ENCODE measurements around the gene TSSC4. TPM values are rescaled to one million over a fixed set of nuclear protein-coding genes. Genes with fewer than 3 reads are reported as not detected.
A peak's percentile ranks its signal among the peaks of the same experiment; 100 is the strongest.

Gene TSSC4
- total RNA-seq, 1 experiment from 2014 or later: 26.7 TPM

DNA sequence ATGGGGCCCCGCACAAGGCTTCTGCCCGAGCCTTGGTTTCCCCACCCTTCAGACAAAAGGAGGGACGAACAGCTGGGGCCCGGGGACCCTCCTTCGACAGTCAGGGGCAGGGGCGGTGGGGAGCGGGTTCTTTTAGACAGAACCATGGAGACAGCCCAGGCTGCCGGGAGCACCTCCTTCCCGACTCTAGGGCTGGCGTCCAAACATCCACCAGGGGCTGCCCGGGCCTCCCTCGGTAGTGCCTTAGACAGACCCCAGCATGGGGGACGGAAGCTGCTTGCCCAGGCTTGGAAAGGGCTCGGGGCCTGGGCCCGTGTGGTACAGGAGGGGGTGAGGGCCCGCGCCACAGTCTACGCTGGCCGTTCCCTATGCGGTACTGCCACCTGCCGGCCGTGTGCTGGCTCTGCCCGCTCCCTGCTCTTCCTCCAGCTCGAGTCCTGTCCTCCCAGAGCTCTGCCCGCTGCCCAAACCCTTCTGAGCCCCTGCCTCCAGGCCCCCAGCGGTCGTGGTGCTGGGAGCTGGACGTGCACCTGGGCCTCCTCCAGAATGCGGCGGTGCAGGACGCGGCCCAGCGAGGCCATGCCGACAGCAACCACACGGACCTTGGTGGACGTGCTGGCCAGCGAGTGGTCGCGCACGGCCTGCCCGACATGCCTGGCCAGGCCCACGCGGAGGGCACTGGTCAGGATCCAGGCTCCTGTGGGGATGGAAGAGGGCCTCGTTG, 20.1 kb downstream of the TSSC4 start:
- no peak overlapping the region for H3K4me3 ChIP-seq
- no peaks in the 10 kb centered on the region for H3K36me3 ChIP-seq
- no peaks in the 10 kb centered on the region for H3K4me1 ChIP-seq
- DNase-seq: peak; percentile 63 to 82
- H3K27ac ChIP-seq: no peak overlapping the region
- H3K27me3 ChIP-seq: peaks cover 6% of the 10 kb centered on the region; the same call in 1 of the 2 replicates
- H3K9me3 ChIP-seq (replicated peaks): no peaks in the 10 kb centered on the region

DNA sequence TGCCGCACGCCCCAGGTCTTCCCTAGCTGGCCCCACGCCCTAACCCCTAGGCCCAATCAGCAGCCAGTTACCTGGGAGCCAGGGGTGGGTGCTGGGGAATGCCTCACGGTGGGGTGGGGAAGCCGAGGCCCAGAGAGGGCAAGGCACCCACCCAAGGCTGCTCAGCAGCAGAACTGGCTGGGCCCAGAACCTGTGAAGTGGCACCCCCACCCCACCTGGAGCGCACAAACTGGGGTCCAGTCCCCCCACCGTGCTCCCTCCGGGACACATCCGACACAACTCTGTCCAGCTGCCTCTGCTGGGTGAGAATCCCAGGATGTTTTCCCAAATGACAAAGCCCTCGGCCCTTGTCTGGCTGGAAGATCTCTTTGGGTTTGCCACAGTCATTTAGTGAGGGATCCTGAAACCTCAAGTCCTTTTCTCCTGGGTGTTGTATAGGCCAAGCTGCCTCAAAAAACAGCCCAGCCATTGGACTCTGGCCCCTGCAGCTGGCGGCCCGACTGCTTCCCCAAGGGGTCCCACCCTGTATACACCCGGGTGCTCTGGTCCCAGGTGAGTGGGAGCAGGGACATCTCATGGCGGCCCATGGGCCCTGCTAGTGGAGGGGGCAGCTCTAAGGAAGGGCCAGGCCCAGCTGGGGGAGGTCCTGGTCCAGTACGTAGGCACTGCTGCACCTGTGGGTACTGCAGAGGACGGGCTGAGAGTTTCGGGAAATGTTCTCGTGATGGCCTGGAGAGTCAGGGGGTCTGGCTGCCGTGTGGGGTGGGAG, 20.9 kb downstream of the TSSC4 start:
- no peak for DNase-seq
- H3K4me3 ChIP-seq: no peak overlapping the region
- H3K27ac ChIP-seq: no peak overlapping the region
- H3K9me3 ChIP-seq (replicated peaks): no peaks in the 10 kb centered on the region
- no peaks in the 10 kb centered on the region for H3K36me3 ChIP-seq
- H3K27me3 ChIP-seq: peaks cover under 1% of the 10 kb centered on the region; the same call in 1 of the 2 replicates
- H3K4me1 ChIP-seq: no peaks in the 10 kb centered on the region

DNA sequence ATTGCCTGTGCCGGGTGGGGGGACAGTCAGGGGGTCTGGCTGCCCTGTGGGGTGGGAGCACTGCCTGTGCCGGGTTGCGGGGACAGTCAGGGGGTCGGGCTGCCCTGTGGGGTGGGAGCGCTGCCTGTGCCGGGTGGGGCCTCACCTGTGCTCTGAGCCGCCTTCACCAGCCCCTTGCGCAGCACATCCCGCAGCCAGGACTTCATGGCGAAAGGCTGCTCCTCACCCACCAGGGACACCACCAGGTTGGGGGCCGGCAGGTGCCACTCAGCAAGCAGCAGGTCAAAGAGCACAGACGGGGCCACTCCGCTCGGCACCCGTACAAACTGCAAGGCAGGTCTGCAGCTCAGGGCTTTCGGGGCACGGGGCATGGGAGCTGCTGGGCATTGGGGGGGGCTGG, 21.4 kb downstream of the TSSC4 start:
- no peaks in the 10 kb centered on the region for H3K9me3 ChIP-seq (replicated peaks)
- no peak overlapping the region for H3K27ac ChIP-seq
- no peak for DNase-seq
- no peaks in the 10 kb centered on the region; the same call in 1 of the 2 replicates for H3K27me3 ChIP-seq
- no peak overlapping the region for H3K4me3 ChIP-seq
- H3K36me3 ChIP-seq: no peaks in the 10 kb centered on the region
- H3K4me1 ChIP-seq: no peaks in the 10 kb centered on the region

DNA sequence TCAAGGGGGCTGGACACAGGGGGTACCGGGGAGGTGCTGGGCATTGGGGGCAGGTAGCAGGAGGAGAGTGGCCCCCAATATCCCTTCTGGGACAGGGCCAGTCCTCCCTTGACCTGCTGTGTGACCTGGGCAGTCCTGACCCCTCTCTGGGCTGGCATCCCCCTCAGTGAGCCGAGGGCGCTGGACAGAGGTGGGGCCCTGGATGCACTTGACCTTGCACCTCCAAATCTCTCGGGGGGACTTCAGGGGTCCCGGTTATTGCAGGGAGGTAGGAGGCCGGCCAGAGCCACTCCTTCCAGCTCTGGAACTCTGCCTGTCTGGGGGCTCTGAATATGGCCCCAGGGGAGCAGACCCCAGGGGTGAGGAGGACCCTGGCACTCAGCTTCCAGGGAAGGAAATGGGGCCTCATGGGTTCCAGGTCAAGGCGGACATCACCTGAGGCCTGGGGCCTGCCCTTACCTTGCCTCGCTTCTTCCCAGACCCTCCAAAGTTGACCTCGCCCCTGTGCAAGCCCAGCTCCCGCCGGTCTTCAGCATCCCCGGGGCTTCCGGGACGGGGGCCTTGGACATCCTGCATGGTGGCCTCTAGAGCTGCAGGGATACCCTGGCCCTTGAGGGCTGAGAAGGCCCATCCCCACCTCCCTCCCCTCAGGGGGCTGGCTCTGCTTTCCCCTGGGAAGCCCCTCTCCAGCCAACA, 22.1 kb downstream of the TSSC4 start:
- no peaks in the 10 kb centered on the region; the same call in 1 of the 2 replicates for H3K27me3 ChIP-seq
- H3K4me3 ChIP-seq: no peak overlapping the region
- H3K9me3 ChIP-seq (replicated peaks): no peaks in the 10 kb centered on the region
- DNase-seq: no peak
- no peaks in the 10 kb centered on the region for H3K4me1 ChIP-seq
- H3K27ac ChIP-seq: no peak overlapping the region
- H3K36me3 ChIP-seq: no peaks in the 10 kb centered on the region

DNA sequence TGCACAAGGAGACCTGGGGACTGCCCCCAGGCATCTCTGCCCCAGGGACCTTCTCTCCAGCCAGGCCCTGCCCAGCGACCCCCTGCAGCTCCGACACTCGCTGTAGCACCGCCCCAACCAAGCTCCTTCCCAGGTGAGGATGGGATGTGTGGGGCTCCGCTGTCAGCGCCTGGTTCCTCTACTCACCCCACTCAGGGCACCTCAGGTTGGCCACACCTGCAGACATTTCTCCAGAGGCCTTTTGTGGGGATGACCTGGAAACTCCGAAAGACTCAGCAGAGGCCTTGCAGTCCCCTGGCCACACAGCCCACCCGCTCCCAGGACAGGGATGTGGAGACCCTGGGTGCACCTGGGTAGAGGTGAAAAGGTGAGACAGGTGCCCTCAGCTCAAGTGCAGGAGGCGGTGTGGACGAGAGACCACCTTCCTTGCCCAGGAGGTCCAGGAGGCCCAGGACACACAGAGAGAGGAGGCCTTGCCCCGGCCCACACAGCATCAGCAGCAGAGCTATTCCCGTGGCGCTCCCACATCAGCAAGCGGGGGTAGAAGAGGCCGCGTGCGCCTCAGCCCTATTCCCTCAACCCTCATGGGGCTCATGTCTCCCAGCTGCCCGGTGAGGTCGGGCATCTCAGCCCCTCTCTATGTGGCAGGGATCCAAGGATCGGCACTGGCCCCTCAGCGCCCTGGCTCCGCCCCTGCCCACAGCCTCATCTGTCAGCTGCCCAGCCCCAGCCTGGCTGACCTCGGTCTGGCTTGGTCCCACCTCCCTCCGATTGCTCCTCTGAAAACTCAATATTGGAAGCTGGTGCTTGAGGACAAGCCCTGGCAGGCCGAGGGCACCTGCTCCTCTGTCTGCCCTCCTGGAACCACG, 22.8 kb downstream of the TSSC4 start:
- no peaks in the 10 kb centered on the region for H3K36me3 ChIP-seq
- no peaks in the 10 kb centered on the region for H3K4me1 ChIP-seq
- H3K9me3 ChIP-seq (replicated peaks): no peaks in the 10 kb centered on the region
- H3K4me3 ChIP-seq: no peak overlapping the region
- no peak for DNase-seq
- H3K27me3 ChIP-seq: no peaks in the 10 kb centered on the region; the same call in 1 of the 2 replicates
- H3K27ac ChIP-seq: no peak overlapping the region

DNA sequence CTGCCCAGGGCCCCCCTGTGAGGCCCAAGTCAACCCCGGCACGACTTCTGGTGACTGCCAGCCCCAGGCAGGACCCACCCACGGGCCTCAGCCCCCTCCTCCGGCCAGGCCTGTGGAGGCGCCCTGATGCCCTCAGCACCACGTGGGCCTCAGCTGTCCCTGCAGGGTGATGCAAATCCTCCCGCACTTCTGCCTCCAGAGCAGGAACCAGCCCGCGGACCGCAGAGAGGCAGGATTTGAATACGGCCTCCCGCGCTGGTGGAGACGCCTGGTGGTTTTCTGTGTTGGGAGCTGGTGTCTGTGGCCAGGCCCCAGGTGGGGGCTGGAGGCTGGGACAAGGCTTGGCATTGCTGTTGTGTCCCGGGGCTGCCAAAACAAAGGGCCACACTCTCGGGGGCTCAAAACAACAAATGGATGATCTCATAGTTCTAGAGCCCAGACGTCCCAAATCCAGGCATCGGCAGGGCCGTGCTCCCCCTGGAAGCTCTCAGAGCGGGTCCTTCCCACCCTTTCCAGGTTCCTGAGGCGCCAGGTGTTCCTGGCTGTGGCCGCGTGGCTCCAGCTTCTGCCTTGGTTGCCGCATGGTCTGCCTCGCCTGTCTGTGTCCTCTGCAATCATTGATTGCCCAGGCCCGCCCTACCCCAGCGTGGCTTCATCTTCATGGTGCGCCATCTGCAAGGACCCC, 24.4 kb downstream of the TSSC4 start:
- Histone ChIP-seq H3K4me1 (no peaks in the 10 kb centered on the region), H3K36me3 (no peaks in the 10 kb centered on the region), H3K4me3 (no peak overlapping the region), H3K9me3 (replicated peaks) (no peaks in the 10 kb centered on the region), H3K27me3 (no peaks in the 10 kb centered on the region; the same call in 1 of the 2 replicates), H3K27ac (no peak overlapping the region)
- DNase-seq: no peak

DNA sequence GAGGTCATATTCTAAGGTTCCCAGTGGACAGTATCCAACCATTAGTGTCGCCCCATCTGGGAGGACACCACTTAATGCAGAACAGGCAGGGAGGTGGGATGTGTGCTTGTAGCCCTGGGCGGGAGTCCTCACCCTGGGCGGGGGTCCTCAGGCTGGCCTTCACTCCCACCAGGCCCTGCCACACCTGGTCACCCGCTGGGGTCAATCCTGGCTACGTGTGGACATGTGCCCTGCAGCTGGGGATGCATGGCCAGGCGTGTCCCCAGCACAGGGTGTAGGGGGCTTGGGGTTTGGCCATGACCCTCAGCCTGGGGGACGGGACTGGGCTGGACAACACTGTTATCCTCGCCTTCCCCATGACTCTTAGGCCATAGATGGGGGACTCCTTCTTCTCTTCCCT, 25.0 kb downstream of the TSSC4 start:
- DNase-seq: no peak
- Histone ChIP-seq H3K27ac (no peak overlapping the region), H3K9me3 (replicated peaks) (no peaks in the 10 kb centered on the region), H3K27me3 (no peaks in the 10 kb centered on the region; the same call in 1 of the 2 replicates), H3K4me3 (no peak overlapping the region), H3K36me3 (no peaks in the 10 kb centered on the region), H3K4me1 (no peaks in the 10 kb centered on the region)

DNA sequence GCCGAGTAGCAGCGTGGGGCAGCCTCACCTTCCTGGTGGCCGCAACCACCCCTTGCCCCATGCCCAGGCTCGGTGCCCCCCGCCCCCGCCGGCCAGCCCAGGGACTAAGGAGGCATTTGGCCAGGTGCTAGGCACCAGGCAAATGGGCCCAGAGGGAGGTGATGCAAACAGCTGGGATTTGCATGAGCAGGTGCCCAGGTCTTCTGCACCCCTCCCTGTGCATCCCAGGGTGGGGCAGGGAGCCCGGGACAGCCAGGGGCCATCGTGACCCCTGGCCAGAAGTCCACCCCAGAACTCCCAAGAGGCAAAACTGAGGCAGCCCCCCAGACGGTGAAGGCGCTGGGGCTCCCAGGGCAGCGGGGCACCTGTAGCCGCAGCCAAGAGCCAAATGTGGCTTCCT, 25.7 kb downstream of the TSSC4 start:
- Histone ChIP-seq H3K4me3 (no peak overlapping the region), H3K27me3 (no peaks in the 10 kb centered on the region; the same call in 1 of the 2 replicates), H3K9me3 (replicated peaks) (no peaks in the 10 kb centered on the region), H3K4me1 (no peaks in the 10 kb centered on the region), H3K36me3 (no peaks in the 10 kb centered on the region), H3K27ac (no peak overlapping the region)
- DNase-seq: no peak

DNA sequence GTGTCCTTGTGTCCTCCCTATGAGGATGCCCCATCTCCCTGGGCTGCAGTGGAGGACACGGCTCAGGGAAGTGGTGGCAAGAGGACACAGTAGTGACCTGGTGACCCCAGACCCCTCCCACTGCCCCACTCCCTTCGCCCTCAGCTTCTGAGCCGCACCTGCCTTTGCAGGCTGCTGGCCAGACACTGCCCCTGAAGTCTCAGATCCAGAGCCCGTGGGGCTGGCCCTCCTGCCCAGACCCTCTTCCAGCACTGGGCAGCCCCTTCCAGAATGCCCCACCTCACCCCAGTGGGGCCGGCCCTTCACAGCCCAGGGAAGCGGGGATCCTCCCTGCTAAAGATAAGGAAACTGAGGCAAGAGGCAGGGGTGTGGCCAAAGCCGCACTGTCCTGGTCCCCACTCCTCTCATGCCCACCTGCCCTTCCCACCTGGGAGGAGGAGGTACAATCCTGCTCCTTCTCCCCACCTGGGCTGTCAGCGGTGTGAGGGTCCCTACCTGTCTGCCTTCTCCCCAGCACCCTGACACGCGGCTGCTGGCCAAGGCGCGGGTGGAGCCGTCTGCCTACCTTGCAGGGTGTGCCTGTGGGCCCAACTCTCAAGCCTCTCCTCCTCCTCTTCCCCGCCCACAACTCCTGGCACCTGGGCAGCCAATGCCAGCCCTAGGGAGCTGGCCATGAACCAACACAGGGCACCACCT, 26.4 kb downstream of the TSSC4 start:
- no peak for DNase-seq
- H3K36me3 ChIP-seq: no peaks in the 10 kb centered on the region
- no peak overlapping the region for H3K4me3 ChIP-seq
- no peaks in the 10 kb centered on the region for H3K9me3 ChIP-seq (replicated peaks)
- no peak overlapping the region for H3K27ac ChIP-seq
- H3K4me1 ChIP-seq: no peaks in the 10 kb centered on the region
- no peaks in the 10 kb centered on the region; the same call in 1 of the 2 replicates for H3K27me3 ChIP-seq

DNA sequence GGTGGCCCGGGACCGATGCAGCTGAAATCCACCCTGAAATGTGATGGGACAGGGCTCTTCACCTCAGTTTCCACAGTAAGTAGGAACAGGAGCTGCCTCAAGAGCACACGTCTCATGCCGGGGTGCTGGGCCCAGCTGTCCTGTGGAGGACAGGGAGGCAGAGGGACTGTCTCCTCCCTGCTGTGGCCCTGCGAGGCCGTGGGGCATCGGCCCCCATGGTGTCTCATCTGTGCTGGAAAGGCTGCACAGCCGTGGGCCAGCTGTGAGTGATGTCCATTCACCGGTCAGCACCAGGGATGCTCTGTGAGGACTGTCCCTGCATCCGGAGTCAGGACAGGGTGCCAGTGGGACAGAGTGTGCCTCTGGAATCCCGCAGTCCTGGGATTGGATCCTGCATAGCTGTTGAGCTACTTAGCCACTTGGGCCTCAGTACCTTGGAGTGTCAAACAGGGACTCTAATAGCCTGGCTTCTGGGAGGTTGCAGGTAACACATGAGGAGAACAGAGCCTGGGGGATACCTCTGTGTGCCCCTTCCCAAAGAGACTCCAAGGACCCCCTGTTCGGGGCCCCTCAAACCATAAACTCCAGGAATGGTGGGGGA, 27.3 kb downstream of the TSSC4 start:
- no peaks in the 10 kb centered on the region for H3K9me3 ChIP-seq (replicated peaks)
- H3K36me3 ChIP-seq: no peaks in the 10 kb centered on the region
- H3K27ac ChIP-seq: no peak overlapping the region
- no peaks in the 10 kb centered on the region for H3K4me1 ChIP-seq
- DNase-seq: no peak
- no peak overlapping the region for H3K4me3 ChIP-seq
- H3K27me3 ChIP-seq: no peaks in the 10 kb centered on the region; the same call in 1 of the 2 replicates

DNA sequence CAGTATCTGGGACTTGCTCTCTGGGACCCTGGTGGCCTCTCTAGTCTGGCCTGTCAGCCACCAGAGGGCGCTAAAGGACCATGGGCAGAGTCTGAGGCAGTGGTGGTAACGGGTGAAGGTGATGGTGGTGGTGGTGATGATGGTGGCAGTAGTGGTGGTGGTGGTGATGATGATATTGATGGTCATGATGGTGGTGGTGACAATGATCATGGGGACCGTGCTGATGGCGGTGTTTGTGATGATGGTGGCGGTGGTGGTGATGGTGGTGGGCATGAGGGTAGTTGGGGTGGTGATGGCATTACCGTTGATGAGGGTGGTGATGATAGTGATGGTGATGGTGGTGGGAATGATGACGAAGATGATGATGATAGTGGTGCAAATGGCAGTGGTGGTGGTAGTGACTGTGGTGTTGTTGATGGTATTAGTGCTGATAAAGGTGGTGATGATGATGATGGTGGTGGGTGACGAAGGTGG, 27.8 kb downstream of the TSSC4 start:
- H3K9me3 ChIP-seq (replicated peaks): no peaks in the 10 kb centered on the region
- H3K4me1 ChIP-seq: no peaks in the 10 kb centered on the region
- no peaks in the 10 kb centered on the region; the same call in 1 of the 2 replicates for H3K27me3 ChIP-seq
- DNase-seq: peak; percentile 60 to 72
- H3K27ac ChIP-seq: no peak overlapping the region
- no peaks in the 10 kb centered on the region for H3K36me3 ChIP-seq
- no peak overlapping the region for H3K4me3 ChIP-seq

DNA sequence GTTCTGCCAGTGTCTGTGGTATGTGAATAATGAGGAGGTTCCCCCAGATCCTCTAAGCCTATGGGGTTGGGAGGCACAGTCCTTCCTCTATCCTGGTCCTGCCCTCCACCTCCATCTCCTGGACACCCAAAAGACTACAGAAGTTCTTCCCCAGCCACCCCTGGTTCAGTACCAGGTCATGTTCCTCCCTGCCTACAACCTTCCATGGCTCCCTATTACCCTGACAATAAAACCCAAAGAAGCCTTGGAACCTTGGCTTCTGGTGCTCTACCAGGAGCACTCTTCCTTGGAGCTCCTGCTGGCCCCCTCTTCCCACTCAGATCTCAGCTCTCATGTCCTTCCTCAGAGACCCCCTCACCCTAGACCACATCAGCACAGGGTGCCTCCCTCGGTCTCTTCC, 30.8 kb downstream of the TSSC4 start:
- Histone ChIP-seq H3K27ac (no peak overlapping the region), H3K36me3 (no peaks in the 10 kb centered on the region)

DNA sequence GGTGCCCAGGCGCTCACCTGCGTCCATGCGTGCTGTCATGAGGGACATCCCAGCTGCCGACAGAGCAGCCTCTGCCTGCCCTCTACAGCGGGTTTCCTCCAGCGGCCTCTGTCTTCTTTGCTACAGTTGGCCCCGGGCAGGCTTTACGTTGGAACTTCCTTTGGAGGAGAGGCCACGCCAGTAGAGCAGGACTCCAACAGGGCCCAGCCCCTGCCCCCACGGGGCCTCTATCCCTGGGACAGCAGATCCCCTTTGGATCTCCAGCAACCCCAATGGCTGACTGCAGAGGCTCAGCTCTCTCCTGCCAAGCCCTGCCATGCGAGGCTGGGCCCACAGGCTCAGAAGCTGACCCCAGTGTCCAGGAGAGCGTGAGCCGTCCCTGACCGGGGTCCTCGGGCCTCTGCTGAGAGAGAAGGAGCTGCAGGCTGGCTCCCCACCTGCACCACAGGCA, 31.6 kb downstream of the TSSC4 start:
- no peak for DNase-seq
- no peaks in the 10 kb centered on the region for H3K27me3 ChIP-seq
- H3K27ac ChIP-seq: no peak overlapping the region
- H3K9me3 ChIP-seq (replicated peaks): no peaks in the 10 kb centered on the region
- H3K4me3 ChIP-seq: no peak overlapping the region
- no peaks in the 10 kb centered on the region for H3K4me1 ChIP-seq
- no peaks in the 10 kb centered on the region for H3K36me3 ChIP-seq

More for the DNA sequence above, 30.8 kb downstream of the TSSC4 start:
- no peak for DNase-seq
- Histone ChIP-seq H3K4me1 (no peaks in the 10 kb centered on the region), H3K27me3 (no peaks in the 10 kb centered on the region), H3K9me3 (replicated peaks) (no peaks in the 10 kb centered on the region), H3K4me3 (no peak overlapping the region)
